HG02571 (cell line): ENCODE data around the gene MAGEA8.
"Not testable (repeated sequence)": the region's sequence is repeated elsewhere in the genome, so short reads cannot be mapped to it uniquely, and the experiment has no call there.

Experiments
- ATAC-seq: cut with Tn5 transposase; IDR thresholded peaks from one replicate; pipeline ENCODE4 v1.9.1; 2021; ENCODE audit warnings: mild to moderate bottlenecking, moderate library complexity; ENCODE audit not compliant: unreplicated experiment

Gene MAGEA8, protein sequence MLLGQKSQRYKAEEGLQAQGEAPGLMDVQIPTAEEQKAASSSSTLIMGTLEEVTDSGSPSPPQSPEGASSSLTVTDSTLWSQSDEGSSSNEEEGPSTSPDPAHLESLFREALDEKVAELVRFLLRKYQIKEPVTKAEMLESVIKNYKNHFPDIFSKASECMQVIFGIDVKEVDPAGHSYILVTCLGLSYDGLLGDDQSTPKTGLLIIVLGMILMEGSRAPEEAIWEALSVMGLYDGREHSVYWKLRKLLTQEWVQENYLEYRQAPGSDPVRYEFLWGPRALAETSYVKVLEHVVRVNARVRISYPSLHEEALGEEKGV

GRCh38 chrX:149881081-149881711 lies at the start of gene MAGEA8:
Gene MAGEA8 (plus strand): TSS chrX:149881183. CDS start chrX:149884273, 3,090 bp downstream.
- ATAC-seq, result no peak

- no peak for ATAC-seq
Observed at GRCh38 chrX:149831473-149831872, 49.5 kb upstream of the MAGEA8 start.

DNA sequence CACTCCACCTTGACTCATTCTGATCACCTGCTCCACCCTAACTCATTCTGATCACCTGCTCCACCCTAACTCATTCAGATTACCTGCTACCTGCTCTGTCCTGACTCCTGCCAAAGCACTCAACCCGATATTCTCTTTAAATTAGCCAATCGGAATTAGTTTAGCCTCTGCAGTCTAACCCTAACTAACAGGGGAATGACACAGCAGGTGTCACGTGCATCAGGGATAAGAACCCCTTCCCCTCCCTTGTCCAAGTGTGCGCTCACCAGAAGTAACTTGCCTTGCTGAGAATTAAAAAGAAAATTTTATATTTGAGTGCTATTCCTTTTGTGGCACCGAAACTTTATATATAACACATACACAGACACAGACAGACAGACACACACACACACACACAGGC lies 44.3 kb upstream of the MAGEA8 start:
- ATAC-seq, result not testable (repeated sequence)

- no peak for ATAC-seq
Observed at GRCh38 chrX:149837167-149837566, 43.8 kb upstream of the MAGEA8 start.

GRCh38 chrX:149837639-149838038 lies 43.3 kb upstream of the MAGEA8 start:
- ATAC-seq, result no peak

DNA sequence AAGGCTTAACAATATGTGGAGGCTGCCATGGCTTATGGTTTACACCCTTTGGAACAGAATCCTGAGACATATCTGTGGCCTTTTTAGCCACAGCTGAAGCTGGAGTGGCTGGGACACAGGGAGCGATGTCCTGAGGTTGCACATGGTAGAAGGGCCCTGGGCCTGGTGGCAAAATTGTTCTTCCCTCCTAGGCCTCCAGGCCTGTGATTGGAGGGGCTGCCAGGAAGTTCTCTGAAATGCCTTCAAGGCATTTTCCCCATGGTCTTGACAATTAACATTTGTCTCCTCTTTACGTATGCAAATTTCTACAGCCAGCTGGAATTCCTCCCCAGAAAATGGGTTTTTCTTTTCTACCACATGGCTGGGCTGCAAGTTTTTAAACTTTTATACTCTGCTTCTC lies 39.1 kb upstream of the MAGEA8 start:
- ATAC-seq, result no peak

DNA sequence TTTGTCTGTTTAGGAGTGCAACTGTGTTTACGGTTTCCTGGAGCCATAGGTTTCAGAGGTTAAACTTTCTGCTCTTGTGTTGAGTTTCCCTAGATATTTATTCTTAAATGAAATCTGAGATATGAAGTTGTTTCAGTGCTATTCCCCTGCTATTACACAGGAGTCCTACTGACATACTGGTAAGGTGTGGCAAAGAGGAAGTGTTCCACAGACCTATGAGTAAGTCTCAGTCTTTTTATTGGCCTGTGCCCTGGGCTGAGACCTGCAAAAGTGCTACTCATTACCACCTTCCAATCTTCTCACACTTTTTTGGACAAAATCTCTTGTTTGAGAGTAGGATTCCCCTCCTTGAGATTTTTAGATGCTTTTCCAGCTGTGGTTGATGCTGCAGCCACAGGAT lies 35.6 kb upstream of the MAGEA8 start:
- no peak for ATAC-seq

DNA sequence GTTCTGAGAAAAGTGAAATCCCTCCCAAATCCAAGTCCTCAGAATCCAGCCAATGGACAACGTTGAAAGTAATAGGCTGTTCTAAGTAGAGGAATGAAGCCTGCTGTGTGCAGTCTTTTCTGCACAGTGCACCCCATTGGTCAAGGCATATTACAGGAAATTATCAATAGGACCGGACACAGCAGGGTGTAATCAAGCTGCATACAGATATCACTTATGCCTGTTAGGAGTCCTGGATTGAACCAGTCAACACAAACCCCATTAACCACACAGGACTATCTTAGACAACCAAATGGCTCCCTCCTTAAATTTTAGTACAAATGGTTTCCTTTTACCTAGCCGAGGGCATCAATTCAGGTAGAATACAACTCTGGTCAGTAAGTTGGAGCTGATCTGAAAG lies 34.2 kb upstream of the MAGEA8 start:
- no peak for ATAC-seq

GRCh38 chrX:149848855-149849254 lies 32.1 kb upstream of the MAGEA8 start:
- ATAC-seq, result no peak

- ATAC-seq, result no peak
Observed at GRCh38 chrX:149849787-149850186, 31.2 kb upstream of the MAGEA8 start.

GRCh38 chrX:149851864-149852263 lies 29.1 kb upstream of the MAGEA8 start:
- ATAC-seq, result no peak

GRCh38 chrX:149853925-149854324 lies 27.1 kb upstream of the MAGEA8 start:
- no peak for ATAC-seq

- no peak for ATAC-seq
Observed at GRCh38 chrX:149858592-149858991, 22.4 kb upstream of the MAGEA8 start.

DNA sequence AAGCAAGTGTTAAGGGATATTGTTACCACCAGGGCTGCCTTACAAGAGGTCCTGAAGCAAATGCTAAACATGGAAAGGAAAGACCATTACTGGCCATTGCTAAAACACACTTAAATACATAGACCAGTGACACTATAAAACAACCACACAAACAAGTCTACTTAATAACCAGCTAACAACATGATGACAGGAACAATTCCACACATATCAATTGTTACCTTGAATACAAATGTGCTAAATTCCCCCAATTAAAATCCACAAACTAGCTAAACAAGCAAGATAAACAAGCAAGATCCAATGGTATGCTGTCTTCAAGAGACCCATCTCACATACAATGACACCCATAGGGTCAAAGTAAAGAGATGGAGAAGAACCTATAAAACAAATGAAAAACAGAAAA lies 20.5 kb upstream of the MAGEA8 start:
- ATAC-seq, result no peak

GRCh38 chrX:149865390-149865789 lies 15.6 kb upstream of the MAGEA8 start:
- ATAC-seq, result no peak

DNA sequence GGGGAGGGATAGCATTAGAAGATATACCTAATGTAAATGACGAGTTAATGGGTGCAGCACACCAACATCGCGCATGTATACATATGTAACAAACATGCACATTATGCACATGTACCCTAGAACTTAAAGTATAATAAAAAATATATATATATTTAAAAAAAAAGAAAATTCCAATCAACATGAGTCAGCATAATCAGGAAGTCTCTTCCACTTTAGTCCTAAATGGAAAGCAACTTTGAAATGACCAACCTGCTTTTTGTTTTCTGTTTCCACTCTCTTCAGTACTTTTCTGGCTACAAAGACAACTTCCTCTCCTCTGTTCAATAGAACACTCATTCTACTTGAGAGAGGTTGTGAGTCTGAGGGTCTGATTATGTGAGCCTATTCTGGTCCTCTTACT lies 13.5 kb upstream of the MAGEA8 start:
- ATAC-seq, result no peak

DNA sequence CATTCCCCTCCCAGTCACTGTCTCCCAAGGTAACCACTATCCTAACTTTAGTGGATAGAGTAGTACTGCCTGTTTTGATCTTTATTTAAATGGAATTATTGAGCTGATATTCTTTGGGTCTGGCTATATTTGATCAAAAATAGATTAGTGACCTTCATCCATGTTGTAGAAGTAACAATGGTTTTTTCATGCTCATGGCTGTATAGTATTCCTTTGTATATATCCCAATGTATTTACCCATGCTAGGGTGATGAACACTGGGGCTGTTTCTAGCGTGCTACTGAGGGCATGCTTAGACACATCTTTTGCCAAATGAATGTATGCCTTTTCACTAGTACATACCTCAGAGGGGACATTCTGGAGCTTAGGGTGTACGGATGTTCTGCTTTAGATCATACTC lies 10.1 kb upstream of the MAGEA8 start:
- no peak for ATAC-seq

GRCh38 chrX:149871433-149871832 lies 9.6 kb upstream of the MAGEA8 start:
- ATAC-seq, result no peak

- ATAC-seq, result peak; percentile 93
Observed at GRCh38 chrX:149871940-149872339, 9.0 kb upstream of the MAGEA8 start.

DNA sequence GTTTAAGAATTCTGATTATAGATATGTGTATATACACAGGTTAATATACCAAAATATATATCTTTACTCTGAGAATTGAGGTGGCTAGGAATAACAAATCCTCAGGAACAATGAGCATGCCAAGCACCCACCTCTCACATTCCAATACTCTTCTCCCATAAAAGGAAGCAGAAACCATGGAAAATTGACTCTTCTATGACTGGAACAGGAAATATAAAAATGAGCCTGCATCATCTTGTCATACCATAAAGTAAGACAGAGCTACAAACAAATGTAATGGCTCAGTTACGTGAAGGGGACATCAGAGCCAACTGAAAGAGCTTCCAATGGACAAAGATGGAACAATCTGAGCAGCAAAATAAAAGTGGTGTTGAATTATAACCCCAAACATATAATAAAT lies 3.8 kb upstream of the MAGEA8 start:
- ATAC-seq, result no peak

GRCh38 chrX:149877636-149878035 lies 3.3 kb upstream of the MAGEA8 start:
- ATAC-seq, result no peak

GRCh38 chrX:149890828-149891227 lies 9.8 kb downstream of the MAGEA8 start:
- ATAC-seq, result not testable (repeated sequence)

- no peak for ATAC-seq
Observed at GRCh38 chrX:149898554-149898953, 17.6 kb downstream of the MAGEA8 start.
